H1 (cell line): Measurements from ENCODE around the gene CDK5RAP2. TPM values are rescaled to one million over a fixed set of nuclear protein-coding genes. Genes with fewer than 3 reads are reported as not detected.

Experiments used
- ASH2L ChIP-seq: fragments of 200-600, 300-600 bp; sonication (generic); IDR thresholded peaks from one replicate; pipeline ENCODE4 v1.7.1; 2017; ENCODE audit warnings: low read length
- FOSL1 ChIP-seq: IDR thresholded peaks from 2 replicates; pipeline ENCODE4 v1.6.1; 2011; ENCODE audit warnings: mild to moderate bottlenecking, low read depth, low read length, moderate library complexity; ENCODE audit not compliant: insufficient read depth
- polyA plus RNA-seq, 7 experiments: library from polyadenylated mRNA; depleted of rRNA in 3 of 7; stranded (reverse) in 5 of 7; unstranded in 2 of 7; fragments of >200 nt in 5 of 7; fragments of 200-250 nt in 2 of 7; gene quantifications; 1 replicate in 5 of 7; 2 replicates in 1 of 7; 4 replicates in 1 of 7; pipeline versions ENCODE4 v1.2.1 to v1.2.3, GENCODE V29; 2011 to 2013; ENCODE audit warnings: missing spikeins in 2 of 7, mixed read lengths in 2 of 7
- total RNA-seq: library from RNA; stranded (reverse); fragmentation: NEBNext Ultra II Directional; extraction: Animal tissue kit (Norgen Biotek cat#: 25700); gene quantifications from 2 replicates; pipeline ENCODE4 v1.2.1, GENCODE V29; 2021
- TF ChIP-seq, protein P1 (sequence below), 3 experiments: IDR thresholded peaks; 1 replicate in 2 of 3; 2 replicates in 1 of 3; pipeline versions ENCODE4 v1.5.1 to v1.6.1; 2011; ENCODE audit warnings: low read length in 3 of 3, mild to moderate bottlenecking in 3 of 3, inconsistent platforms in 2 of 3, low read depth in 1 of 3, moderate library complexity in 1 of 3; ENCODE audit not compliant: insufficient read depth in 1 of 3; ENCODE audit errors: control extremely low read depth in 1 of 3

The CDK5RAP2 gene
- total and polyA plus RNA-seq, 2 of the 8 experiments (the other 6 are each of a cell fraction or from before 2014, with no cell fraction given), result 19.8 to 49.4 TPM

- TF ChIP-seq FOSL1, result no peak
- TF ChIP-seq, protein P1, sequence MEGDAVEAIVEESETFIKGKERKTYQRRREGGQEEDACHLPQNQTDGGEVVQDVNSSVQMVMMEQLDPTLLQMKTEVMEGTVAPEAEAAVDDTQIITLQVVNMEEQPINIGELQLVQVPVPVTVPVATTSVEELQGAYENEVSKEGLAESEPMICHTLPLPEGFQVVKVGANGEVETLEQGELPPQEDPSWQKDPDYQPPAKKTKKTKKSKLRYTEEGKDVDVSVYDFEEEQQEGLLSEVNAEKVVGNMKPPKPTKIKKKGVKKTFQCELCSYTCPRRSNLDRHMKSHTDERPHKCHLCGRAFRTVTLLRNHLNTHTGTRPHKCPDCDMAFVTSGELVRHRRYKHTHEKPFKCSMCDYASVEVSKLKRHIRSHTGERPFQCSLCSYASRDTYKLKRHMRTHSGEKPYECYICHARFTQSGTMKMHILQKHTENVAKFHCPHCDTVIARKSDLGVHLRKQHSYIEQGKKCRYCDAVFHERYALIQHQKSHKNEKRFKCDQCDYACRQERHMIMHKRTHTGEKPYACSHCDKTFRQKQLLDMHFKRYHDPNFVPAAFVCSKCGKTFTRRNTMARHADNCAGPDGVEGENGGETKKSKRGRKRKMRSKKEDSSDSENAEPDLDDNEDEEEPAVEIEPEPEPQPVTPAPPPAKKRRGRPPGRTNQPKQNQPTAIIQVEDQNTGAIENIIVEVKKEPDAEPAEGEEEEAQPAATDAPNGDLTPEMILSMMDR (IDR thresholded peaks at IDR 0.05; ENCODE audit: control extremely low read depth in 1 of 3, insufficient read depth in 1 of 3, low read depth in 1 of 3, low read length in 3 of 3), result no peak
- TF ChIP-seq ASH2L, result no peak
- TF ChIP-seq, all 59 proteins: peak for 0
Observed at GRCh38 chr9:120395376-120395775, 184.6 kb downstream of the CDK5RAP2 start (continued).
